Islet of Langerhans (tissue), 1 donor: ENCODE data around the gene PLK5.

Experiments
- FAIRE-seq: peaks from one replicate; lab custom pipeline; 2011; peaks lifted over from hg19 to GRCh38; lab: Jason Lieb, UNC

The PLK5 gene

DNA sequence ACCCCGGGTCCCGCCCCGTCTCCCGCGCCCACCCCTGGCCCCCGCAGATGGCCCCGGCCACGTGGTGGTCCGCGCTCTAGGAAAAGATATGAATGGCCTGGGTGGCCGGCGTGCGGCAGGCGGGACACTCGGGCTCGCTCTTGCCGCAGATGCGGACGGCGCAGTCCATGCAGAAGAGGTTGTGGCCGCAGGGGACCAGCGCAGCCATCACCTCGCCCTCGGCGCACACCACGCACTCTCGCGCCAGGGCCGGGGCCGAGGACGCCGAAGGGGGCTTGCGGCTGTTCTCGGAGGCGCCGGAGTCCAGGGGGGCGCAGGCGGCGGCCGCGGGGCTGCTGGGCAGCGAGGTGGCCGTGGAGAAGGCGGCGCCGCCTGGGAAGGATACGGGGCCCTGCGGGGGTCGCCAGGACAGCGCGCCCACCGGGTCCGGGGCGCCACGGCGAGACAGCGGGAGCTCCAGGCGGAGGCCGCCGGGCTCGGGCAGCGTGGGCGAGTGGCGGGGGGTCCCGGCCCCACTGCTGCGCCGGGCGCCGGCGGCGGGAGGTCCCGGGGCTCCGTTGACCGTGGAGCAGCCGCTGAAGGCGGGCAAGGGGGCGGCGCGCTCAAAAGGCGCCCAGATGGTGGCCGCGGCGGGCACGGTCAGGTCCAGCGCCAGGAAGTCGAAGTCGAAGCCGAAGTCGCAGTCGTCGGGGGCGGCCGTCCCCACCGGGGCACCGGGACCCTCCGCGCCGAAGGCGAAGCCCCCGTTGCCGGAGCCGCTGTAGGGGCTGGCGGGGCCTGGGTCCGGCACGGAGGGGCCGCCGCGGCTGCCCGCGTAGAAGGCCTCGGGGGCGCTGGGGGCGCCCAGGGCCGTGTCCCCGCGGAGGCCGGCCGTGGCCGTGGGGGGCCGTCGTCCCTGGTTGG lies 31.9 kb downstream of the PLK5 start:
- no peak for FAIRE-seq

DNA sequence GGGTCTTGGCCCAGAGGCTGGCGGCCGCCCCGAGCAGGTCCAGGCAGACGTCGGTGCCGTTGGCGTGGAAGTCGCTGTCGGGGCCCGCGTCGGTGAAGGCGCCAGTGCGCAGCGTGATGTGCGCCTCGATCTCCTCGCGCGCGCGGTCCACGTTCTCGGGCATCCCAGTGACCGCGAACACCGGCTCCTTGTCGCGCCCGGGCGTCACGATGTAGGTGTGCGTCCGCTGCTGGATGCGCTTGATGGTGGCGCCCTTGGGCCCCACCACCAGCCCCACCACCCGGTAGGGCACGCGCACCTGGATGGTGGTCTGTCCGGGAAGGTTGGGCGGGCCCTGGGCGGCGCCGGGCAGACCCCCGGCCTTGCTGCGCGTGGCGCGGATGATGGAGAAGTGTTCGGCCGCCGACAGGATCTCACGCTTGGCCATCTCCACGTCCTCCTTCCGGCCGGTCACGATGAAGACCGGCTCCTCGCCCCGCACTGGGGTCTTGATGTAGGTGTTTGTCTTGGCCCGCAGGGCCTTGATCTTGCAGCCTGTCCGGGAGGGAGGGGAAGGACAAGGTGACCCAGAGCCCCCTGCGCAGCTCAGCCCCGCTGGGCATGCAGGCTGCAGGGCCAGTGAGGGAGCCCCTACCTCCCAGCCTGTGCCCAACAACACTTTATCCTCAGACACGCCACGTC lies 32.7 kb downstream of the PLK5 start:
- FAIRE-seq: no peak

DNA sequence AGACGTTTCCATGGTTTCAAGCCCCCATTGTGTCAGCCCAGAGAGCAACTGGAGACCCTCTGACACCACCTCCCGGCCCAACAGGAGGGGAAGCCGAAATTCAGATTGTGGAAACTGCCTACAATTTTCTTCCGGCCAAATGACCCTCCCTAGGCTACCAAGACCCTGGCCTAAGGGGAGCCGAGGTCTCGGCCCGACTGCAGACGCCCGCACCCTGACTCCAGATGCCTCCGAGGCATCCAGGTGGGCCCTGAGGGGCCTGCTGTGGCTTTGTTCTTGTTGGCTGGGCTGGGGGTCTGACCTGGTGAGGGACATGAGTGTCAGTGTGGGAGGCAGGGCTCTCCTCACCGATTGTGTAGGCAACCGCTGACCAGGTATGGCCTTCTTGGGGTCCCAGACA lies 34.7 kb downstream of the PLK5 start:
- no peak for FAIRE-seq

DNA sequence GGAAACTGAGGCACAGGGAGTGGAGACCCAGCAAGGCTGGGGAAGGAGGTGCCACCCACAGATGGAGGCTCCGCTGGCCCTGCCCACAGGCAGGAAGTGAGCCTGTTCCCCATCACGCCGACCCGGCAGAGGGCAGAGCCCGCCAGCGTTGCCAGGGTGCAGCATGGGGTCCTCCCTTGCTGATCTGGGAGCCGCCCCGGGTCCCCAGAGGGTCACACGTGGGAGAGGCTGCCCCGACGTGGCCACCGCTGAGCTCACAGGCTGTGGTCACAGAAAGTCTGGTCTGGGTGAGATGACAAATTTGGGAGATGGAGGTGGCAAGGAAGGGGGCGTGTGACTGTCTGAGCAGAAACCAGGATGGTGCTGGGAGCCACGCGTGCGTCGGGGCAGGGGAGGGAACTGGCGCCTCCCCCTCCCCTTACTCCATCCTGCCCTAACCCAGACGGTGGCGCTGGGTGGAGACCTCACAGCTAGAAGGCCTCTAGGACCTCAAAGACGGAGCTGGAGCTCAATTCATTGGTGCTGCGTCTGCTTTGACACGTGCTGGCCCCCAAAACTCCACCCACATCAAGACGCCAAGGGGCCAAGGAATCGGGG lies 36.5 kb downstream of the PLK5 start:
- FAIRE-seq: no peak

GRCh38 chr19:1561236-1561842 lies 37.5 kb downstream of the PLK5 start:
- no peak for FAIRE-seq

GRCh38 chr19:1563251-1563650 lies 39.4 kb downstream of the PLK5 start:
- FAIRE-seq: no peak

DNA sequence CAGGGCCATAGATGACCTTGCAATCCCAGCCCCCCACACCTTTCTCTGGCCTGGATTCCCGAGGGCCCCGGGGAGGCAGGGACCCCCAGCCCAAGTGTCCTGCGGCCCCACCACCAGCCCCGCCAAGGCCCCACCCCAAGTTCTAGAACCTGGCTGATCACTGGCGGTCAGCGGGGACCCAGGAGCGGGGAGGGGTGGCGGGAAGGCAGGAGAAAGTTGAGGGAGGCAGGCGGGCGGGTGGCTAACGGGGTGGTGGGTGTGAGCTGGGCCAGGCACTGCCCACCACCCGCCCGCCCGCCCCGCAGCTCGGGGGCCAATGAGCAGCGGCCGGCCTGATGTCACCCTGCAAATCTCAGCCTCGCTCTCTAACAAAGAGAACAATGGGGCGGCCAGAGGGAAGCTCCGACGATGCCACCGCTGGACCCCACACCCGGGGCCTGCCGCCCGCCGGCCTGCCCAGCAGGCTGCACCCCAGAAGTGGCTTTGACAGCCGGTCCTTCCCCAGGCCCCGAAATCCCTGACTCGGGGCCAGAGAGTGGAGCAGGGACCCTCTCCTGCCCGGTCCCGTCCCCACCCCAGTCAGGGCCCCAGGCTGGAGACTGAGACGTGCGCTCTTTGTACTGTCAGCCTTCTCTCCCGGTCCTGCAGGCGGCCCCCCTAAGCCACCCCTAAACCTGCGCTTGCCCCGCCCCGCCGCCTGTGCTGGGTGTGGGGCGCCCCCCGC lies 42.7 kb downstream of the PLK5 start:
- FAIRE-seq: no peak

DNA sequence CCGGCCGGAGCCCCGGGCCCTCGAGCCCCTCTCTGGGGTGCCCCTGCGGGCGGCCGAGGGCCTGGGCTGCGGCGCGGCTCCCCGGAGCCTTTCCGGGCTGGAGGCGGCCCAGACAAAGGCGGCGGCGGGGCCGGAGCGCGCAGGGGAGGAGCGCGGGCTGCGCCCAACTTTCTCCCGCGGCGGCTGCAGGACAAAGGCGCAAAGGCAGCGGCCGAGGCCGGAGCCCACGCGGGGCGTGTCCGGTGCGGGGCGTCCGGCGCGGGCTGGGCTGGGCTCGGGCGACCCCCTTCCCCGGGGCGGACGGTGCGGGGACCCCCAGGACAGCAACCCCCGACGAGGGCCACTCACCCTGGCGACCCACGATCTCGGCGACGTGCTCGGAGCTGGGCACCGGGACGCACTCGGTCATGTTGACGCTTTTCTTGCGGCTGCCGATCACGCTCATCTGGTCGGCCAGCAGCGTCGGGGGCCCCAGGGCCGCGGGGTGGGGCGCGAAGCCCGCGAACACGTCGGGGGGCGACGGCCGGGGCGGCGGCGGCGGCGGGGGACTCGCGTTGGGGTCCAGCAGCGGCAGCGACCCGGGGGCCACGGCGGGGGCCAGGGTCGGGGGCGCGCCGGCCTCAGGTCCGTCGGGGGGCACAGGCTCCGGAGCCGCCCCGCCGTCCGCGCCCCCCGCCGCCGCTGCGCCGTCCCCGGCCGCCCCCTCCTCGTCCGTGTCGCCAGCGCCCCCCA lies 43.4 kb downstream of the PLK5 start:
- FAIRE-seq: no peak

- FAIRE-seq: no peak
These were observed 44.0 kb downstream of the PLK5 start for GRCh38 chr19:1567848-1568227.

GRCh38 chr19:1568320-1569019 lies 44.6 kb downstream of the PLK5 start, which contains the start of gene MEX3D:
Gene MEX3D, minus strand, starts transcription at chr19:1568325. Its CDS starts 267 bp downstream, at chr19:1568058.
- no peak for FAIRE-seq

DNA sequence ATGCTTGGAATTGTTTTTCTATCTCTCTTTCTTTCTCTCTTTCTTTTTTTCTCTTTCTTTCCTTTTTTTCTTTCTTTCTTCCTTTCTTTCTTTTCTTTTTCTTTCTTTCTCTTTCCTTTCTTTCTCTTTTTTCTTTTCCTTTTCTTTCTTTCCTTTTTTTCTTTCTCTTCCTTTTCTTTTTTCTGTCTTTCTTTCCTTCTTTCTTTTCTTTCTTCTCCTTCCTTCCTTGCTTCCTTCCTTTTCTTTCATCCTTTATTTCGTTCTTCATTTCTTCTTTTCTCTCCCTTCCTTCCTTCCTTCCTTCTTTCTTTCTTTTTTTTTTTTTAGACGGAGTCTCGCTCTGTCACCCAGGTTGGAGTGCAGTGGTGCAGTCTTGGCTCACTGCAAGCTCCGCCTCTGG lies 46.1 kb downstream of the PLK5 start:
- FAIRE-seq: no peak

- no peak for FAIRE-seq
These were observed 47.0 kb downstream of the PLK5 start for GRCh38 chr19:1570836-1571235.

- FAIRE-seq: no peak
These were observed 47.5 kb downstream of the PLK5 start for GRCh38 chr19:1571358-1571757.

GRCh38 chr19:1572795-1573194 lies 48.9 kb downstream of the PLK5 start:
- no peak for FAIRE-seq

DNA sequence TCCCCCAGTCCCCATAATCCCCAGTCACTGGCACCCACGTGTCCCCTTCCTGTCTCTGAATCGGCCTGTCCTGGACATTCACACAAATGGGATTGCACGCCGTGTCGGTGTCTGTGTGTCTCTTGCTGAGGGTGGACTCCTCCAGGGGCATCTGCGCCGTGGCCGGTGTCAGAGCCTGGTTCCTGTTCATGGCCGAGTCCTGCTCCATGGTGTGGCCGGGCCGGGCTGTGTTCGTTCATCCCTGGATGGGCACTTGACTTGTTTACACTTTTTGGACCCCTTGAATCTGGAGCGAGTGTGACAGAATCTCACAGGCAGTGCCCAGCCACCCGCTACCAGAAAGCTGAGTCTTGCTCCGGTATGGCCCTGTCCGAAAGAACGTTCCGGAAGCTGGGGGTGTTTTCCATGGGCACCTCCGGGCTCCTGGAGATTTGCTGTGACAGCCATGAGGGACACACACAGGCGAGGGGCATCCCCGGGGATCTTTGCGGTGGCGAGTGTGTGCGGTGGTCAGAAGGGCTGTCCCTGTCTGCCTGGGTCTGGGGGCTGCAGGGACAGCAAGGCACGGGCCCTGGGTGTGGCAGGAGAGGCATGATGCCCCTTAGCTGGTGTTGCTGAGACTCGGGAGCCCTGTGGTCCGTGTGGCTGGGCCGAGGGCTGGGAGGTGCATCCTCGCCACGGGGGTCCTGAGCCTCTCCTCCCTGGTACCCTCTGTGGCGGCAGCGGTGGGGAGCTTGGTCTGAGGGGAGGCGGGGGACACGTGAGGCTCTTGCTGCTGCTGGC lies 50.7 kb downstream of the PLK5 start:
- no peak for FAIRE-seq

DNA sequence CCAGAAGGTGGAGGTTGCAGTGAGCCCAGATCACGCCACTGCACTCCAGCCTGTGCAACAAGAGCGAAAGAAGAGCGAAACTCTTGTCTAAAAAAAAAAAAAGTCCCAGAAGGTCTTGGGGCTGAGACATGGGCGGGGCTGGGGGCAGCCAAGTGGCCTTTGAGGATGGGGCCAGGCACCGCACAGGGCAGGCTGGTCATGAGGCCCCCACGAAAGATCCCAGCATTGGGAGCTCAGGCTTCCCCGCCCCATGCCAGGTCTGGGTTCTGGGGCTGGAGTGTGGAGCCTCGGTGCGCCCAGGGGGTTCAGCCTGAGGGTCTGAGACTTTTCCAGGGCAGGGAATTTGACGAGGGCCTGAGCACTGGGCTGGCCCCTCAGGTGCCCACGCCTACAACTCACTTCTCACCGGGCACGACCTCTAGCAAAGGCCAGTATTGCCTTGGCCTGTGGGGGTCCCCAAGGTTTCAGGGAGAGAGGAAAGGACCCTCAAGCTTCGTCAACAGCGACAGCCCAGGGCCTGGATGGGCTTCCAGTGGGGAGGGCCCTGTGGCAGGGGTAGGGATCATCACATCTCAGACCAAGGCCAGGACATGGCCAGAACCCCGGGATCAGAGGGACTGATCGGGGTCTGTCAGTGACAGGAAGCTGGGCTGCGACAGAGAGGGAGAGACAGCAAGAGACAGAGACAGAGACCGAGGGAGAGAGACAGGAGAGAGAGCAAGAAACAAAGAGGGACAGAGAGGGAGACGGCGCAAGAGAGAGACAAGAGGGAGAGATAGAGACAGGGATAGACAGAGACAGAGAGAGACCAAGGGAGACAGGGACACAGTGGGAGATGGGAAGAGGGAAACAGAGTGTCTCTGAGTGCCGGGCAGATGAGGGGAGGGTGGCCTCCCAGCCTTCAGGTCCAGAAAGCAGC lies 51.7 kb downstream of the PLK5 start:
- FAIRE-seq: no peak

DNA sequence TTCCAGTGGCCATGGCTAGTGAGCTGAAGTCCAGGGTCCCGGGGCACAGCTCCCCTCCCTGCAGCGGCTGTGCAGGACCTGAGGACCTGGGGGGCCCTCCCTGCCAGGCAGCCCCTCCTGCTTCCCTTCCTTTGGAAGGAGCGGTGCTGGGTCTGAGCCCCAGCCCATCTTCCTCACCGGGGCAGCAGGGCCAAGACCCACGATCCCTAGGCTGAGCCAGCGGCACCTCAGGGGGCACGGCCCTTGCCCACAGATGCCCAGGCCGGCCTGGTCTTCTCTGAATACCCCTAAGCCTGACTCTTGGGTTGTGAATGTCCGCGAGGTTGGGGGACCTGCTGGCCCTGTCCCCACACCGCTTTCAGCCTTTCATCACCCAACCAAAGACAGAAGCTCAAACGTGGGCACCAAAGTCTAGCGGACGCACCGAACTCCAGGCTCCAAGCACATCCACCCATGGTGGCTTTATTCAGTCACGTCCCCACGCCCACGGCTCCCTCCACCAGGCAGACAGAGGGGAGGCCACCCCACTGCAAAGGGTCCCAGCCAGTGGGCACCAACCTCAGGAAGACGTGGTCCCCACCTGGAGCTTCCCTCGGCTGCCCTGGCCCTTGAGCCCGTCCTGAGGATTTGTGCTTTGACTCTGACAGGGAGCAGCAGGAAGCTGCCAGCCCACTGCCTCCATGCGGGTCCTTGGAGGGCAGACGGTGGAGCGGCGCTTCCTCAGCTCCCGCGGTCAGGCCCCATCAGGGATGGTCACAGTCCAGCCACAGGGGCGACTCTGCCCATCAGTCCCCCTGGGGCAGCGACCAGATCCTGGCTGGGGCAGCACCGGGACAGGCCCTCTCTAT lies 52.6 kb downstream of the PLK5 start:
- FAIRE-seq: no peak
